Endodermal cell (in vitro differentiated cells): Measurements from ENCODE around the gene FNDC8. TPM values are rescaled to one million over a fixed set of nuclear protein-coding genes. Genes with fewer than 3 reads are reported as not detected.
"Not testable (repeated sequence)": the region's sequence is repeated elsewhere in the genome, so short reads cannot be mapped to it uniquely, and the experiment has no call there.

Source experiments
- DNase-seq: peaks from one replicate; pipeline ENCODE4 v3.0.0-alpha.2; 2017
- H3K27ac ChIP-seq: 2 replicates; pipeline ENCODE4 v1.5.1; 2013; ENCODE audit warnings: mild to moderate bottlenecking, low read depth, low read length, moderate library complexity
- H3K27me3 ChIP-seq: 2 replicates; pipeline ENCODE4 v1.6.1; 2013; ENCODE audit warnings: mild to moderate bottlenecking, low read length, moderate library complexity; ENCODE audit not compliant: insufficient read depth, control insufficient read depth, poor library complexity, severe bottlenecking
- H3K36me3 ChIP-seq: 2 replicates; pipeline ENCODE4 v1.7.0; 2013; ENCODE audit warnings: mild to moderate bottlenecking, low read length, moderate library complexity; ENCODE audit not compliant: control insufficient read depth, insufficient read depth
- H3K4me1 ChIP-seq: one replicate; pipeline ENCODE4 v1.7.0; 2013; ENCODE audit warnings: low read length; ENCODE audit not compliant: control insufficient read depth, insufficient read depth
- H3K4me3 ChIP-seq: 2 replicates; pipeline ENCODE4 v1.5.1; 2013; ENCODE audit warnings: mild to moderate bottlenecking, low read length, moderate library complexity
- H3K9ac ChIP-seq: 2 replicates; pipeline ENCODE4 v1.6.1; 2013; ENCODE audit warnings: mild to moderate bottlenecking, low read length, moderate library complexity; ENCODE audit not compliant: poor library complexity, severe bottlenecking; ENCODE audit errors: extremely low read depth
- H3K9me3 ChIP-seq: 2 replicates; pipeline ENCODE4 v1.6.1; 2013; ENCODE audit warnings: mild to moderate bottlenecking, low read length, moderate library complexity; ENCODE audit not compliant: control insufficient read depth
- H3K27ac Mint-ChIP-seq: 2 replicates; pipeline ENCODE4 v1.8.0; 2020; ENCODE audit warnings: mixed read lengths
- H3K27me3 Mint-ChIP-seq: 2 replicates; pipeline ENCODE4 v1.8.0; 2021; ENCODE audit warnings: mild to moderate bottlenecking, mixed read lengths; ENCODE audit not compliant: insufficient read depth
- H3K36me3 Mint-ChIP-seq: 2 replicates; pipeline ENCODE4 v1.8.0; 2020; ENCODE audit warnings: low read depth, mixed read lengths
- H3K4me1 Mint-ChIP-seq: 2 replicates; pipeline ENCODE4 v1.8.0; 2020; ENCODE audit warnings: mixed read lengths
- H3K4me3 Mint-ChIP-seq: 2 replicates; pipeline ENCODE4 v1.8.0; 2020; ENCODE audit warnings: mild to moderate bottlenecking, moderate library complexity, mixed read lengths
- H3K9me3 Mint-ChIP-seq: 2 replicates; pipeline ENCODE4 v1.8.0; 2020; ENCODE audit warnings: mild to moderate bottlenecking, mixed read lengths
- CTCF ChIP-seq: fragments of 200-600 bp; sonication (generic); conservative IDR thresholded peaks from 2 replicates; pipeline ENCODE4 v1.5.0; 2021; ENCODE audit warnings: antibody characterized with exemption, mild to moderate bottlenecking
- WGBS, 2 experiments: methylation state at CpG; one replicate each; pipeline versions ENCODE4 v1.1.5 to v1.1.7; 2013; ENCODE audit warnings: missing lambda C conversion rate in 2 of 2, mixed read lengths in 1 of 2; ENCODE audit not compliant: insufficient coverage in 1 of 2, insufficient read length in 1 of 2; 5-methylcytosine and 5-hydroxymethylcytosine counted together
- total RNA-seq, 2 donors: library from RNA; stranded (reverse); fragmentation: NEBNext Ultra II Directional in 1 of 2; extraction: Animal tissue kit (Norgen Biotek cat#: 25700) in 1 of 2; gene quantifications; 2 replicates in 1 of 2; 3 replicates in 1 of 2; pipeline ENCODE4 v1.2.1, GENCODE V29; 2021

The FNDC8 gene
- total RNA-seq, 2 donors from 2014 or later, result not detected

- Histone ChIP-seq H3K27ac (no peak overlapping the region), H3K9me3 (no peaks in the 10 kb centered on the region), H3K9ac (no peak overlapping the region), H3K4me1 (no peaks in the 10 kb centered on the region), H3K36me3 (no peaks in the 10 kb centered on the region), H3K4me3 (no peak overlapping the region), H3K27me3 (no peaks in the 10 kb centered on the region)
- Mint-ChIP-seq H3K36me3 (no peaks in the 10 kb centered on the region), H3K4me1 (no peaks in the 10 kb centered on the region), H3K4me3 (no peak overlapping the region), H3K27ac (no peak overlapping the region), H3K9me3 (no peaks in the 10 kb centered on the region), H3K27me3 (no peaks in the 10 kb centered on the region)
- no peak for TF ChIP-seq CTCF
- no peak for DNase-seq
- WGBS, 2 experiments, result 94% methylated on average over 8 to 9 of the region's 9 CpGs
Measured at GRCh38 chr17:35148144-35148543, 26.7 kb downstream of the FNDC8 start.

- Mint-ChIP-seq H3K4me1 (no peaks in the 10 kb centered on the region), H3K27me3 (no peaks in the 10 kb centered on the region), H3K27ac (no peak overlapping the region), H3K36me3 (no peaks in the 10 kb centered on the region), H3K4me3 (no peak overlapping the region), H3K9me3 (no peaks in the 10 kb centered on the region)
- Histone ChIP-seq H3K9me3 (no peaks in the 10 kb centered on the region), H3K9ac (no peak overlapping the region), H3K4me3 (no peak overlapping the region), H3K27ac (no peak overlapping the region), H3K27me3 (no peaks in the 10 kb centered on the region), H3K4me1 (no peaks in the 10 kb centered on the region), H3K36me3 (no peaks in the 10 kb centered on the region)
- DNase-seq, result no peak
- no peak for TF ChIP-seq CTCF
- WGBS, 2 experiments, result 94 to 98% methylated on average over 10 to 11 of the region's 11 CpGs
Measured at GRCh38 chr17:35149941-35150340, 28.5 kb downstream of the FNDC8 start.

- not testable (repeated sequence) for DNase-seq, H3K4me1 Mint-ChIP-seq, H3K4me3 ChIP-seq, H3K9me3 Mint-ChIP-seq, H3K27ac ChIP-seq, H3K9ac ChIP-seq, H3K27me3 Mint-ChIP-seq, H3K36me3 ChIP-seq, H3K27me3 ChIP-seq, H3K27ac Mint-ChIP-seq, H3K4me1 ChIP-seq, H3K9me3 ChIP-seq, H3K4me3 Mint-ChIP-seq, H3K36me3 Mint-ChIP-seq
- WGBS, 2 experiments, result 95% methylated on average over 15 to 29 of the region's 29 CpGs
Measured at GRCh38 chr17:35151080-35151479, 29.7 kb downstream of the FNDC8 start.

GRCh38 chr17:35152421-35153140, 31.2 kb downstream of the FNDC8 start:
- TF ChIP-seq CTCF, result no peak
- Mint-ChIP-seq H3K4me3 (no peak overlapping the region), H3K27ac (no peak overlapping the region), H3K4me1 (no peaks in the 10 kb centered on the region), H3K9me3 (no peaks in the 10 kb centered on the region), H3K36me3 (no peaks in the 10 kb centered on the region), H3K27me3 (no peaks in the 10 kb centered on the region)
- H3K4me3 ChIP-seq, result no peak overlapping the region
- H3K27ac ChIP-seq, result no peak overlapping the region
- no peaks in the 10 kb centered on the region for H3K27me3 ChIP-seq
- 91 to 95% methylated on average over 6 to 12 of the region's 13 CpGs for WGBS, 2 experiments
- H3K9ac ChIP-seq, result no peak overlapping the region
- no peaks in the 10 kb centered on the region for H3K4me1 ChIP-seq
- H3K36me3 ChIP-seq, result no peaks in the 10 kb centered on the region
- DNase-seq, result no peak
- no peaks in the 10 kb centered on the region for H3K9me3 ChIP-seq
